Measurements from ENCODE around the gene UPF2. TPM values are rescaled to one million over a fixed set of nuclear protein-coding genes. Genes with fewer than 3 reads are reported as not detected.
A peak's percentile ranks its signal among the peaks of the same experiment; 100 is the strongest.

UPF2 gene
- total RNA-seq, 4 donors from 2014 or later: 16.1 to 25.2 (median 19.3) TPM

GRCh38 chr10:11899067-11899876 is 143.3 kb downstream of the UPF2 start:
- DNase-seq (ENCODE audit: low spot score): no peak
- TF ChIP-seq, protein P1, sequence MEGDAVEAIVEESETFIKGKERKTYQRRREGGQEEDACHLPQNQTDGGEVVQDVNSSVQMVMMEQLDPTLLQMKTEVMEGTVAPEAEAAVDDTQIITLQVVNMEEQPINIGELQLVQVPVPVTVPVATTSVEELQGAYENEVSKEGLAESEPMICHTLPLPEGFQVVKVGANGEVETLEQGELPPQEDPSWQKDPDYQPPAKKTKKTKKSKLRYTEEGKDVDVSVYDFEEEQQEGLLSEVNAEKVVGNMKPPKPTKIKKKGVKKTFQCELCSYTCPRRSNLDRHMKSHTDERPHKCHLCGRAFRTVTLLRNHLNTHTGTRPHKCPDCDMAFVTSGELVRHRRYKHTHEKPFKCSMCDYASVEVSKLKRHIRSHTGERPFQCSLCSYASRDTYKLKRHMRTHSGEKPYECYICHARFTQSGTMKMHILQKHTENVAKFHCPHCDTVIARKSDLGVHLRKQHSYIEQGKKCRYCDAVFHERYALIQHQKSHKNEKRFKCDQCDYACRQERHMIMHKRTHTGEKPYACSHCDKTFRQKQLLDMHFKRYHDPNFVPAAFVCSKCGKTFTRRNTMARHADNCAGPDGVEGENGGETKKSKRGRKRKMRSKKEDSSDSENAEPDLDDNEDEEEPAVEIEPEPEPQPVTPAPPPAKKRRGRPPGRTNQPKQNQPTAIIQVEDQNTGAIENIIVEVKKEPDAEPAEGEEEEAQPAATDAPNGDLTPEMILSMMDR (IDR thresholded peaks at IDR 0.05): no peak
- no peak for ATAC-seq (ENCODE audit: low FRiP score)

GRCh38 chr10:11898372-11899066 is 144.1 kb downstream of the UPF2 start:
- DNase-seq (ENCODE audit: low spot score) (no peak), ATAC-seq (ENCODE audit: low FRiP score) (peak; percentile 42)
- TF ChIP-seq, protein P1 (IDR thresholded peaks at IDR 0.05): no peak

GRCh38 chr10:11898033-11898371 is 144.6 kb downstream of the UPF2 start:
- ATAC-seq (ENCODE audit: low FRiP score): no peak
- DNase-seq (ENCODE audit: low spot score): no peak
- TF ChIP-seq, protein P1 (IDR thresholded peaks at IDR 0.05): no peak

- no peak for DNase-seq (ENCODE audit: low spot score)
- ATAC-seq (ENCODE audit: low FRiP score): no peak
- TF ChIP-seq, protein P1 (IDR thresholded peaks at IDR 0.05): no peak
Observed at GRCh38 chr10:11896549-11897200, 145.9 kb downstream of the UPF2 start.

DNA sequence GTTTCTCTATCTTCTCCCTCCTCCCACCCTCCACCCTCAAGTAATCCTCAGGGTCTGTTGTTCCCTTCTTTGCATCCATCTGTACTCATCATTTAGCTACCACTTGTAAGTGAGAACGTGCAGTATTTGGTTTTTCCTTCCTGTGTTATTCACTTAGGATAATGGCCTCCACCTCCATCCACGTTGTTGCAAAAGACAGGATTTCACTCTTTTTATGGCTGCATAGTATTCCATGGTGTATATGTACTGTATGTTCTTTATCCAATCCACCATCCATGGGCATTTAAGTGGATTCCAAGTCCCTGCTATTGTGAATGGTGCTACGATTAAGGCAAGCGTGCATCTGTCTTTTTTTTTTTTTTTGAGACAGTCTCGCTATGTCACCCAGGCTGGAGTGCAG is 147.0 kb downstream of the UPF2 start:
- TF ChIP-seq, protein P1 (IDR thresholded peaks at IDR 0.05): no peak
- no peak for ATAC-seq (ENCODE audit: low FRiP score)
- no peak for DNase-seq (ENCODE audit: low spot score)

- TF ChIP-seq, protein P1 (IDR thresholded peaks at IDR 0.05): no peak
- ATAC-seq (ENCODE audit: low FRiP score) (no peak), DNase-seq (ENCODE audit: low spot score) (no peak)
Observed at GRCh38 chr10:11895108-11895466, 147.5 kb downstream of the UPF2 start.
